AG09319 (cell line): ENCODE data around the gene SLIT1.

ENCODE experiments used
- DNase-seq: peaks from one replicate; pipeline ENCODE4 v3.0.0-alpha.2; 2010; ENCODE audit warnings: low read depth; ENCODE audit errors: extremely low read depth
- CTCF ChIP-seq: IDR thresholded peaks from 2 replicates; pipeline ENCODE4 v1.5.1; 2011; ENCODE audit warnings: low read depth, mild to moderate bottlenecking, inconsistent platforms, low read length, moderate library complexity

The SLIT1 gene

GRCh38 chr10:97124211-97124610 lies 61.5 kb downstream of the SLIT1 start:
- TF ChIP-seq CTCF = no peak
- no peak for DNase-seq

GRCh38 chr10:97123765-97124164 lies 62.0 kb downstream of the SLIT1 start:
- DNase-seq = no peak
- no peak for TF ChIP-seq CTCF

- DNase-seq = no peak
- TF ChIP-seq CTCF = no peak
Measured at GRCh38 chr10:97121041-97121440, 64.7 kb downstream of the SLIT1 start.

GRCh38 chr10:97120370-97120769 lies 65.4 kb downstream of the SLIT1 start:
- no peak for TF ChIP-seq CTCF
- no peak for DNase-seq

GRCh38 chr10:97119058-97119745 lies 66.6 kb downstream of the SLIT1 start:
- no peak for DNase-seq
- TF ChIP-seq CTCF = no peak

- DNase-seq = no peak
- TF ChIP-seq CTCF = no peak; the same call in 1 of the 2 replicates
Measured at GRCh38 chr10:97117372-97117771, 68.4 kb downstream of the SLIT1 start.

- TF ChIP-seq CTCF = no peak
- no peak for DNase-seq
Measured at GRCh38 chr10:97116462-97117162, 69.1 kb downstream of the SLIT1 start.
